GM18868 (cell line): ENCODE data around the gene AP1G2.

Experiments
- ATAC-seq: cut with Tn5 transposase; IDR thresholded peaks from one replicate; pipeline ENCODE4 v1.9.1; 2021; ENCODE audit warnings: mild to moderate bottlenecking, moderate library complexity; ENCODE audit not compliant: unreplicated experiment

Gene AP1G2

DNA sequence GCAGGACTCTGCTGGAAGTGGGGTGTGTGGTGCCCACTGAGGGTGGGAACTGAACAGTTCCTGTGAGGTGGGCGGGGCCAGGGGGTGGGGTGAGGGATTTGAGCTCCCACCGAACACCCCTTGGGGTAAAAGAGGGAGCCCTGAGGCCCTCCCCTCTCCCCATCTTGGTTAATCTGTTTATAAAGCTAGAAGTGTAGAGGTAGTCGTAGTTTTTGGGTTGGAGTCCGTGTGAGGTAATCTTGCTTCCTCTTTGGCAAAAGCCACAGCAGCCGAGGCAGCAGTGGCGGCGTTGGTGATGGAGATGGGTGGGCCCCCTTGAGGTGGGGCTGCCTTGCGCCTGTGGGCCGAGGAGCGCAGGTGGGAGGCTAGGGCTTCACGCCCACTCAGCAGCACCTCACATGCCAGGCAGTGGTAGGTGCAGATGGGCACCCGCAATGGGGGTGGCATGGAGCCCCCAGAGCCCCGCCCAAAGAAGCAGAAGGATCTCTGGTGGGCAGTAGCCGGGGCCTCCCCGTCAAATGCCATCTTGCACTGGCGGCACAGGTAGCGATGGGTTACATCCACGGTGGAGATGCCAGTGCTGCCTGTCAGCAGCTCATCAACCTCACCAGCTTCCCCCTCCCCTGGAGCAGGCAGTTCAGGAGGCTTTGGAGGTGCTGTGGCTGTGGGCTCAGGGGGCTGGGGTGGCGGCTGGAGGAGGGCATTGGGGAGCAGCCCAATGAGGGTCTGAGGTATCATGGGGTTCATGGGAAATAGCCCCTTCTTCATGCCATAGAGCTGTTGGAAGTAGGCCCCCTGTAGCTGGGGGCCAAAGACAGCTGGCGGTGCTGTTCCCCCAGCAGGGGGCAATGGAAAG, 45.6 kb downstream of the AP1G2 start:
- ATAC-seq, result no peak

GRCh38 chr14:23520899-23521533, 46.6 kb downstream of the AP1G2 start:
- ATAC-seq, result no peak

DNA sequence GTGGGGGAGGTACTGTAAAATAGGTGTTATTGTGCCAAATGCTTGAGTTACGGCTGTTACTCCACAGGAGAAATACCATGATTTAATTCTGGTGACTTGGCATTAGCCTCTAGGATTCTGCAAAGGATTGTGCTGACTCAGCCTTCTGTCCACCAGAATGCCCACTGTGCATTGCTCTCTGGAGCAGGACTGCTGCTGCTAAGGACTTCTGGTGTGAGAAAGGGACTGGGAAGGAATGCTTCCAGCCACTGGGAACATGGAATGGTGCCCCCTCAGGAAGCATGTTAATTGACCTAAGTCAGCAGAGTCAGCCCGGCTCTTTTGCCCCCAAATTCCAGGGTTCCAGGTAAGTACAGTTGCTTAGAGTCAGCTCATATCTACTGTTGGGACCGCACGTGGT, 48.9 kb downstream of the AP1G2 start:
- ATAC-seq, result no peak

DNA sequence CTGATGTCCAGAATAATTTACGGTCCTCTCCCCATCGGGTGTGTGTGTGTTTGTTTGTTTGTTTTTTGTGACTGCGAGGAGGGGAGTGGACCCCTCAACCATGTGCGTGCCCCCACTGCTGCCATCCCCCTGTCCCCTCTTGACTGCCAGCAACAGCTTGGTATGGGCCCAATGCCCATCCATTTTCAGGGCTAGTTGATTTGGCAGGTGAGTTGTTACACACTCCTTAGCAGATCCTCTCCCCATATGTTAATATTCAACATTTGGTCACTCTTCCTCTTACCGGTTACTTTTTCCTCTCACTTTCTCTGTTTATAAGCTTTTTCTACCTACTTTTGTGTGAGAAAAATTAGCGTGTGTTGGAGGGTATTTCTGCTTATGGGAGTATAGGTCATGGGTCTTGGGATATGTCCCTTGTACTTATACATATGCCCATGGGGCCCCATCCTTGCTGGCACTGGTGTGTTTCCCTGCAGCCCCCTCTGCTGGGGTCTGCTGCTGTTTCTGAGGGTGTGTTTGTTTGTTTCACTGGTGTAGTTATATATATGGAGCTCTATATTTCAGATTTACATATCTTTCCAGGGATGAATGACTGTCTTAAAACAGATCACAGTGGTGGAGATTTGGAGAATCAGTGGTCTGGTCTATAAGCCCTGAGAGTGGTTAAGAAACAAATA, 49.8 kb downstream of the AP1G2 start:
- no peak for ATAC-seq

- ATAC-seq, result no peak
These were observed 53.0 kb downstream of the AP1G2 start for GRCh38 chr14:23514644-23514957.

DNA sequence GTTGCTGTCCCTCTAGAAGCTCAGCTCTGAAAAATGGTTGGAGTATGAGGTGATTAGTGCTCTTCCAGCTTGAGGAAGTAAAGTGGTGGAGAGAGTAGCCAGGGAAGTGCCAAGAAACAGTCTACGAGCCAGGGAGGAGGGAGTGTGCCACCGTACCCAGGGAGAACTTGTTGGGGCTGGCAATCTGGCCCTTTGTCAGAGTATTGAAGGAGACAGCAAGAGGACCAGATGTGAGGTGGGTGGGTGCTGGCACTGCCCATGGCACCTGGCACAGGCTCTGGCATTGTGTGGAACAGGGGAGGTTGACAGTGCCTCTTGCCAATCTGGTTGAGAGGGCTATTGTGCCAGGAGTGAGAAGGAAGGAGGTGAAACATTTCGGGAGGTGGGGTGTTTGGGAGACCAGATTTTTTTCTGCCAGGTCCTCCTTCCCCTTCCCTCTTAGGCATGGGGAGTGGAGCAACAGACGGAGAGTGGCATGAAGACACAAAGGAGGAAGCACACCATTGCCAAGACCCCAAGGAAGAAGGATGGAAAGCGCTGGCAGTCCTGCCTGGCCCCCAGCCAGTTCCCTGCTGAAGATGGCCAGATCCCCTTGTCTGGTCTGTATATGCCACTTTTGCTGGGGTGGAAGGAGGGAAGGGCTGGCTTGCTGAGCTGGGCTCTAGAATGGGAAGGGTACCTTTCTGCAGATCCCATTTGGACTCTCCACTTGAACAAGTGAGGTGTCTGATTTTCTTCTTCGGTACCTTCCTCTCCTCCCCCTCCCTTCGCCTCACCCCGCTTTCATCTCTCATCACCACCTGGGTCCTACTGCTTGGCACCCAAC, 53.6 kb downstream of the AP1G2 start:
- ATAC-seq, result no peak

GRCh38 chr14:23513005-23513817, 54.4 kb downstream of the AP1G2 start:
- ATAC-seq, result no peak

- ATAC-seq, result no peak
These were observed 55.4 kb downstream of the AP1G2 start for GRCh38 chr14:23512156-23512555.
